HepG2 (cell line): ENCODE measurements around the gene KLHL5.

ENCODE experiments used
- CTCF ChIP-seq: sonication (generic); formaldehyde crosslinking; IDR thresholded peaks from 2 replicates; pipeline ENCODE4 v1.5.0; 2020; ENCODE audit warnings: mild to moderate bottlenecking, missing genetic modification reagents, moderate library complexity
- JUNB ChIP-seq: sonication (generic); formaldehyde crosslinking; IDR thresholded peaks from 2 replicates; pipeline ENCODE4 v1.8.0; 2022; ENCODE audit warnings: missing genetic modification reagents, mild to moderate bottlenecking, borderline replicate concordance
- MEF2D ChIP-seq: sonication (generic); formaldehyde crosslinking; IDR thresholded peaks from 2 replicates; pipeline ENCODE4 v1.5.1; 2020; ENCODE audit warnings: mild to moderate bottlenecking, missing genetic modification reagents
- MXD4 ChIP-seq: IDR thresholded peaks from 2 replicates; pipeline ENCODE4 v1.6.1; 2016; ENCODE audit warnings: mild to moderate bottlenecking, missing biosample characterization, missing genetic modification reagents
- POLR2A ChIP-seq, 2 experiments: IDR thresholded peaks; 2 replicates each; pipeline ENCODE4 v1.6.1; 2011; ENCODE audit warnings: low read depth in 2 of 2, low read length in 2 of 2, mild to moderate bottlenecking in 1 of 2, moderate library complexity in 1 of 2; ENCODE audit not compliant: insufficient read depth in 1 of 2
- POLR2AphosphoS5 ChIP-seq: IDR thresholded peaks from 2 replicates; pipeline ENCODE4 v1.6.1; 2012; ENCODE audit warnings: low read depth, low read length
- RXRA ChIP-seq: sonication (generic); formaldehyde crosslinking; IDR thresholded peaks from 2 replicates; pipeline ENCODE4 v1.5.1; 2020; ENCODE audit warnings: missing genetic modification reagents
- TCF7L2 ChIP-seq: IDR thresholded peaks from 2 replicates; pipeline ENCODE4 v1.6.1; 2011; ENCODE audit warnings: mild to moderate bottlenecking, low read depth, low read length, moderate library complexity
- ZNF235 ChIP-seq: sonication (generic); formaldehyde crosslinking; IDR thresholded peaks from 2 replicates; pipeline ENCODE4 v1.8.1; 2023; ENCODE audit warnings: mild to moderate bottlenecking, missing genetic modification reagents, borderline replicate concordance
- ZNF335 ChIP-seq: sonication (generic); formaldehyde crosslinking; IDR thresholded peaks from 2 replicates; pipeline ENCODE4 v1.4.0; 2020; ENCODE audit warnings: missing genetic modification reagents
- ZNF670 ChIP-seq: sonication (generic); formaldehyde crosslinking; IDR thresholded peaks from 2 replicates; pipeline ENCODE4 v1.8.0; 2022; ENCODE audit warnings: mild to moderate bottlenecking, missing genetic modification reagents, borderline replicate concordance
- ZNF747 ChIP-seq: sonication (generic); formaldehyde crosslinking; IDR thresholded peaks from 2 replicates; pipeline ENCODE4 v1.8.1; 2023; ENCODE audit warnings: missing genetic modification reagents, mild to moderate bottlenecking, borderline replicate concordance
- TF ChIP-seq, protein P1 (sequence below): sonication (generic); formaldehyde crosslinking; conservative IDR thresholded peaks from 2 replicates; pipeline ENCODE4 v1.4.0; 2020; ENCODE audit warnings: mild to moderate bottlenecking, missing genetic modification reagents, moderate library complexity
- TF ChIP-seq, protein P2 (sequence below): sonication (generic); formaldehyde crosslinking; IDR thresholded peaks from 2 replicates; pipeline ENCODE4 v1.5.0; 2020; ENCODE audit warnings: missing genetic modification reagents

DNA sequence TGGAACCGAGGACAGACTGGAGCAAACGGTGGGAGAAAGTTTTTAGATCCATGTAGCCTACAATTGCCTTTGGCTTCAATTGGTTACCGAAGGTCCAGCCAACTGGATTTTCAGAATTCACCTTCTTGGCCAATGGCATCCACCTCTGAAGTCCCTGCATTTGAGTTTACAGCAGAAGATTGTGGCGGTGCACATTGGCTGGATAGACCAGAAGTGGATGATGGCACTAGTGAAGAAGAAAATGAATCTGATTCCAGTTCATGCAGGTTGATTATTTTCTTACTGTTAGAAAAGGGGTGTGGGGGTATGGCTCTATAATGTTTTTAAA lies 702 bp downstream of the KLHL5 start:
- TF ChIP-seq, protein P1, sequence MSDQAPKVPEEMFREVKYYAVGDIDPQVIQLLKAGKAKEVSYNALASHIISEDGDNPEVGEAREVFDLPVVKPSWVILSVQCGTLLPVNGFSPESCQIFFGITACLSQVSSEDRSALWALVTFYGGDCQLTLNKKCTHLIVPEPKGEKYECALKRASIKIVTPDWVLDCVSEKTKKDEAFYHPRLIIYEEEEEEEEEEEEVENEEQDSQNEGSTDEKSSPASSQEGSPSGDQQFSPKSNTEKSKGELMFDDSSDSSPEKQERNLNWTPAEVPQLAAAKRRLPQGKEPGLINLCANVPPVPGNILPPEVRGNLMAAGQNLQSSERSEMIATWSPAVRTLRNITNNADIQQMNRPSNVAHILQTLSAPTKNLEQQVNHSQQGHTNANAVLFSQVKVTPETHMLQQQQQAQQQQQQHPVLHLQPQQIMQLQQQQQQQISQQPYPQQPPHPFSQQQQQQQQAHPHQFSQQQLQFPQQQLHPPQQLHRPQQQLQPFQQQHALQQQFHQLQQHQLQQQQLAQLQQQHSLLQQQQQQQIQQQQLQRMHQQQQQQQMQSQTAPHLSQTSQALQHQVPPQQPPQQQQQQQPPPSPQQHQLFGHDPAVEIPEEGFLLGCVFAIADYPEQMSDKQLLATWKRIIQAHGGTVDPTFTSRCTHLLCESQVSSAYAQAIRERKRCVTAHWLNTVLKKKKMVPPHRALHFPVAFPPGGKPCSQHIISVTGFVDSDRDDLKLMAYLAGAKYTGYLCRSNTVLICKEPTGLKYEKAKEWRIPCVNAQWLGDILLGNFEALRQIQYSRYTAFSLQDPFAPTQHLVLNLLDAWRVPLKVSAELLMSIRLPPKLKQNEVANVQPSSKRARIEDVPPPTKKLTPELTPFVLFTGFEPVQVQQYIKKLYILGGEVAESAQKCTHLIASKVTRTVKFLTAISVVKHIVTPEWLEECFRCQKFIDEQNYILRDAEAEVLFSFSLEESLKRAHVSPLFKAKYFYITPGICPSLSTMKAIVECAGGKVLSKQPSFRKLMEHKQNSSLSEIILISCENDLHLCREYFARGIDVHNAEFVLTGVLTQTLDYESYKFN (CRISPR knock-in tag) = no peak
- no peak for TF ChIP-seq ZNF747 (CRISPR knock-in tag)
- TF ChIP-seq POLR2AphosphoS5 = no peak
- no peak for TF ChIP-seq RXRA
- no peak for TF ChIP-seq POLR2A (IDR thresholded peaks at IDR 0.05; ENCODE audit: insufficient read depth in 1 of 2, low read depth in 2 of 2, low read length in 2 of 2)
- TF ChIP-seq ZNF670 (CRISPR knock-in tag) = no peak
- no peak for TF ChIP-seq CTCF (CRISPR knock-in tag)
- TF ChIP-seq, protein P2, sequence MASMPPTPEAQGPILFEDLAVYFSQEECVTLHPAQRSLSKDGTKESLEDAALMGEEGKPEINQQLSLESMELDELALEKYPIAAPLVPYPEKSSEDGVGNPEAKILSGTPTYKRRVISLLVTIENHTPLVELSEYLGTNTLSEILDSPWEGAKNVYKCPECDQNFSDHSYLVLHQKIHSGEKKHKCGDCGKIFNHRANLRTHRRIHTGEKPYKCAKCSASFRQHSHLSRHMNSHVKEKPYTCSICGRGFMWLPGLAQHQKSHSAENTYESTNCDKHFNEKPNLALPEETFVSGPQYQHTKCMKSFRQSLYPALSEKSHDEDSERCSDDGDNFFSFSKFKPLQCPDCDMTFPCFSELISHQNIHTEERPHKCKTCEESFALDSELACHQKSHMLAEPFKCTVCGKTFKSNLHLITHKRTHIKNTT (CRISPR knock-in tag) = no peak
- TF ChIP-seq MXD4 (CRISPR knock-in tag) = no peak
- TF ChIP-seq ZNF335 (CRISPR knock-in tag) = no peak
- TF ChIP-seq TCF7L2 = no peak
- no peak for TF ChIP-seq ZNF235
- TF ChIP-seq MEF2D (CRISPR knock-in tag) = no peak
- TF ChIP-seq JUNB (CRISPR knock-in tag) = no peak
